Thyroid gland (tissue), 4 donors: ENCODE results near the gene ST14.

ENCODE experiments used
- POLR2A ChIP-seq, 2 donors: fragments of 450-650 bp; IDR thresholded peaks; one replicate each; pipeline ENCODE4 v1.6.1; 2017; ENCODE audit warnings: antibody characterized with exemption in 2 of 2, mild to moderate bottlenecking in 2 of 2, moderate library complexity in 1 of 2
- TF ChIP-seq, protein P1 (sequence below), 6 experiments: fragments of 200-600 bp in 3 of 6; fragments of 450-650 bp in 3 of 6; sonication (generic) in 3 of 6; IDR thresholded peaks; one replicate each; pipeline ENCODE4 v1.5.1; 2016 to 2019; ENCODE audit warnings: antibody characterized with exemption in 6 of 6, mild to moderate bottlenecking in 2 of 6, inconsistent platforms in 1 of 6, moderate library complexity in 1 of 6

DNA sequence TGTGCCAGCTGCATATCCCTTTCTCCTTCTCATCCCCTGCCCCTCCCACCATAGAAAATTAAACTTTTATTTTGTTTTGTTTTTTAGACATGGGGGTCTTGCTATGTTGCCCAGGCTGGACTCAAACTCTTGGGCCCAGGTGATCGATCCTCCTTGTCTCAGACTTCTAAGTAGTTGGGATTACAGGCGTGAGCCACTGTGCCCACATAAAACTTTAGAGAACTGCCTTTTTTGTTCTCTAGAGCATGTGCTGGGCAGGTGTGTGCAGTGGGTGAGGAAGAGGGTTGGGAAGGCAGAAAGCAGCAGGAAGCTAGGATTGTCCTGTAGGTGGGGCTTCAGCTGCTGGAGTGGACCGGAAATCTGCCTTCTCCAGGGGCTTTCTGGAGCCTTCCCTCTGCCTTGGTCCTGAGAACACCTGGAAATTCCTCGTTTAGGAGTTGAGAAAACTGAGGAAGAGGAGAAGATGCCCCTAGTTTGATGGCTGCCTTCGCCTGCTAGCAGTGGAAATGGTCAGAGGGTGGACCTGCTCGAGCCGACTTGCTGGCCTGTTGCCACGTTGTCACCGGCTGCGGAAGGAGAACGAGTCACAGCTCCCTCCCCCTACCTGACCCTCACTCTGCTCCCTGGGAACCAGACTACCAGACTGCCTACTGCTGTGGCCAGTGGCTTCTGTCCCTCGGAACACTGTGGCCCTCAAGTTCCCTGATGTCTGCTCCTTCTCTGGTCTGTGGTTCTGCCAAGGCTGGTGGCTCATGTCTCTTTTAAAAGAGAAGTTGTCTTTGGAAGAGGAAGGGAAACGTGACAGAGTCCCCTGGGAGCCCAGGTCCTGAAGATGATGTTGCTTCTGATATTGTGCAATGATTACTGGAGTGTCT lies 4.0 kb downstream of the ST14 start:
- TF ChIP-seq, protein P1, sequence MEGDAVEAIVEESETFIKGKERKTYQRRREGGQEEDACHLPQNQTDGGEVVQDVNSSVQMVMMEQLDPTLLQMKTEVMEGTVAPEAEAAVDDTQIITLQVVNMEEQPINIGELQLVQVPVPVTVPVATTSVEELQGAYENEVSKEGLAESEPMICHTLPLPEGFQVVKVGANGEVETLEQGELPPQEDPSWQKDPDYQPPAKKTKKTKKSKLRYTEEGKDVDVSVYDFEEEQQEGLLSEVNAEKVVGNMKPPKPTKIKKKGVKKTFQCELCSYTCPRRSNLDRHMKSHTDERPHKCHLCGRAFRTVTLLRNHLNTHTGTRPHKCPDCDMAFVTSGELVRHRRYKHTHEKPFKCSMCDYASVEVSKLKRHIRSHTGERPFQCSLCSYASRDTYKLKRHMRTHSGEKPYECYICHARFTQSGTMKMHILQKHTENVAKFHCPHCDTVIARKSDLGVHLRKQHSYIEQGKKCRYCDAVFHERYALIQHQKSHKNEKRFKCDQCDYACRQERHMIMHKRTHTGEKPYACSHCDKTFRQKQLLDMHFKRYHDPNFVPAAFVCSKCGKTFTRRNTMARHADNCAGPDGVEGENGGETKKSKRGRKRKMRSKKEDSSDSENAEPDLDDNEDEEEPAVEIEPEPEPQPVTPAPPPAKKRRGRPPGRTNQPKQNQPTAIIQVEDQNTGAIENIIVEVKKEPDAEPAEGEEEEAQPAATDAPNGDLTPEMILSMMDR (IDR thresholded peaks at IDR 0.05) = peak in 1 of 6 experiments; percentile 18
- TF ChIP-seq POLR2A (IDR thresholded peaks at IDR 0.05) = peak in 1 of 2 donors; percentile 22
